IMR-90 (cell line): ENCODE data around the gene SURF2. TPM values are rescaled to one million over a fixed set of nuclear protein-coding genes. Genes with fewer than 3 reads are reported as not detected.

Experiments
- ATAC-seq: fragments of 200-7000 bp; cut with Tn5 transposase; 2 replicates; pipeline ENCODE4 v1.9.1; 2020; ENCODE audit warnings: low read depth, mild to moderate bottlenecking, moderate library complexity
- BruUV-seq: library from RNA; stranded (reverse); fragments of 400-500 nt; replicated peaks from 2 replicates; lab custom pipeline; 2021; lab: Mats Ljungman, UMichigan
- CTCF ChIA-PET: fragments of 300-600 bp; formaldehyde crosslinking; extraction: SDS; loops from one replicate; lab custom pipeline; 2021; ENCODE audit warnings: antibody characterized with exemption; lab: Yijun Ruan, JAX
- POLR2A ChIA-PET: fragments of 300-600 bp; sonication (Branson Sonifier 250); formaldehyde crosslinking; loops from one replicate; lab custom pipeline; 2022; ENCODE audit warnings: antibody characterized with exemption; ENCODE audit not compliant: unreplicated experiment; lab: Charles Lee
- DNase-seq: peaks from one replicate; pipeline ENCODE4 v3.0.0; 2013
- H2AFZ ChIP-seq: replicated peaks from 2 replicates; pipeline ENCODE3; 2013; ENCODE audit warnings: low read length, mild to moderate bottlenecking; ENCODE audit not compliant: poor library complexity
- H2AK5ac ChIP-seq: 2 replicates; pipeline ENCODE4 v1.6.1; 2013; ENCODE audit warnings: low read depth, low read length, inconsistent platforms
- H2AK9ac ChIP-seq: replicated peaks from 2 replicates; pipeline ENCODE3; 2013; ENCODE audit warnings: mild to moderate bottlenecking, low read depth, low read length, moderate library complexity; ENCODE audit not compliant: poor library complexity
- H2BK120ac ChIP-seq: 2 replicates; pipeline ENCODE4 v1.6.1; 2013; ENCODE audit warnings: low read depth, low read length, inconsistent platforms
- H2BK15ac ChIP-seq: 3 replicates; pipeline ENCODE4 v1.6.1; 2013; ENCODE audit warnings: low read depth, low read length, inconsistent platforms
- H2BK20ac ChIP-seq: 2 replicates; pipeline ENCODE4 v1.6.1; 2013; ENCODE audit warnings: low read depth, mild to moderate bottlenecking, inconsistent platforms, low read length, moderate library complexity
- H2BK5ac ChIP-seq: 2 replicates; pipeline ENCODE4 v1.6.1; 2013; ENCODE audit warnings: mild to moderate bottlenecking, low read depth, low read length, inconsistent platforms; ENCODE audit not compliant: poor library complexity, severe bottlenecking
- H3K14ac ChIP-seq: replicated peaks from 2 replicates; pipeline ENCODE4 v1.6.1; 2013; ENCODE audit warnings: low read depth, low read length, inconsistent platforms
- H3K18ac ChIP-seq: 2 replicates; pipeline ENCODE4 v1.6.1; 2013; ENCODE audit warnings: low read depth, low read length, control low read depth
- H3K23ac ChIP-seq: 2 replicates; pipeline ENCODE4 v1.6.1; 2013; ENCODE audit warnings: low read depth, low read length, inconsistent platforms
- H3K27ac ChIP-seq: 2 replicates; pipeline ENCODE4 v1.5.1; 2013; ENCODE audit warnings: mild to moderate bottlenecking, control low read depth, low read length; ENCODE audit not compliant: insufficient read depth
- H3K27me3 ChIP-seq: 2 replicates; pipeline ENCODE4 v1.6.1; 2013; ENCODE audit warnings: low read length; ENCODE audit not compliant: control insufficient read depth, insufficient read depth
- H3K36me3 ChIP-seq: 2 replicates; pipeline ENCODE4 v1.6.1; 2013; ENCODE audit warnings: low read length, mixed read lengths; ENCODE audit not compliant: control insufficient read depth, insufficient read depth
- H3K4ac ChIP-seq: 2 replicates; pipeline ENCODE4 v1.6.1; 2013; ENCODE audit warnings: low read depth, low read length, inconsistent platforms
- H3K4me1 ChIP-seq: 2 replicates; pipeline ENCODE4 v1.6.1; 2013; ENCODE audit warnings: low read length, mixed read lengths; ENCODE audit not compliant: control insufficient read depth, insufficient read depth
- H3K4me2 ChIP-seq: 2 replicates; pipeline ENCODE4 v1.6.1; 2013; ENCODE audit warnings: low read depth, mild to moderate bottlenecking, control low read depth, low read length, moderate library complexity
- H3K4me3 ChIP-seq: 2 replicates; pipeline ENCODE4 v1.5.1; 2013; ENCODE audit warnings: low read depth, mild to moderate bottlenecking, control low read depth, low read length, moderate library complexity; ENCODE audit not compliant: insufficient read depth
- H3K56ac ChIP-seq: 2 replicates; pipeline ENCODE4 v1.6.1; 2013; ENCODE audit warnings: low read length, inconsistent platforms; ENCODE audit not compliant: insufficient read depth; ENCODE audit errors: extremely low read depth
- H3K79me1 ChIP-seq, 2 experiments: 2 replicates each; pipeline ENCODE4 v1.6.1; 2013; ENCODE audit warnings: low read length in 2 of 2, inconsistent platforms in 1 of 2, low read depth in 1 of 2
- H3K9ac ChIP-seq: 2 replicates; pipeline ENCODE4 v1.6.1; 2013; ENCODE audit warnings: low read depth, low read length, control low read depth
- H3K9me1 ChIP-seq: 2 replicates; pipeline ENCODE4 v1.6.1; 2013; ENCODE audit warnings: low read length, inconsistent platforms; ENCODE audit not compliant: insufficient read depth
- H3K9me3 ChIP-seq: 2 replicates; pipeline ENCODE4 v1.6.1; 2013; ENCODE audit warnings: low read length; ENCODE audit not compliant: control insufficient read depth, insufficient read depth
- H4K20me1 ChIP-seq: 2 replicates; pipeline ENCODE4 v1.6.1; 2013; ENCODE audit warnings: low read length, inconsistent platforms; ENCODE audit not compliant: insufficient read depth
- H4K5ac ChIP-seq: 2 replicates; pipeline ENCODE4 v1.6.1; 2013; ENCODE audit warnings: mild to moderate bottlenecking, low read depth, low read length, control low read depth
- H4K8ac ChIP-seq, 2 experiments: 2 replicates each; pipeline ENCODE4 v1.6.1; 2013; ENCODE audit warnings: low read depth in 2 of 2, low read length in 2 of 2, control low read depth in 1 of 2, inconsistent platforms in 1 of 2
- H4K91ac ChIP-seq: 2 replicates; pipeline ENCODE4 v1.6.1; 2013; ENCODE audit warnings: low read depth, low read length, inconsistent platforms; ENCODE audit not compliant: insufficient read depth
- CTCF ChIP-seq: conservative IDR thresholded peaks from 2 replicates; pipeline ENCODE4 v1.5.1; 2012; ENCODE audit warnings: mild to moderate bottlenecking, low read depth, low read length, improper control_type of control experiment
- FOS ChIP-seq: fragments of 150-350 bp; IDR thresholded peaks from 2 replicates; pipeline ENCODE4 v1.6.1; 2016; ENCODE audit warnings: low read depth, low read length
- MXI1 ChIP-seq: IDR thresholded peaks from 2 replicates; pipeline ENCODE4 v1.6.1; 2012; ENCODE audit warnings: low read depth, mild to moderate bottlenecking, low read length, moderate library complexity, borderline replicate concordance
- NFE2L2 ChIP-seq: fragments of 150-350 bp; IDR thresholded peaks from 2 replicates; pipeline ENCODE4 v1.6.1; 2016; ENCODE audit warnings: low read depth, mild to moderate bottlenecking, low read length
- RCOR1 ChIP-seq: IDR thresholded peaks from 2 replicates; pipeline ENCODE4 v1.6.1; 2012; ENCODE audit warnings: mild to moderate bottlenecking, low read length, improper control_type of control experiment; ENCODE audit not compliant: insufficient replicate concordance
- SMC3 ChIP-seq: fragments of 150-350 bp; IDR thresholded peaks from 2 replicates; pipeline ENCODE4 v1.6.1; 2016; ENCODE audit warnings: low read depth, mild to moderate bottlenecking, antibody characterized with exemption, low read length, moderate library complexity
- USF2 ChIP-seq: fragments of 150-350 bp; IDR thresholded peaks from 2 replicates; pipeline ENCODE4 v1.6.1; 2017; ENCODE audit warnings: mild to moderate bottlenecking, antibody characterized with exemption, low read length, low read depth
- WGBS, 2 experiments: methylation state at CpG; one replicate each; pipeline versions ENCODE4 v1.1.5 to v1.1.7; 2013; ENCODE audit warnings: missing lambda C conversion rate in 2 of 2; ENCODE audit not compliant: insufficient read length in 1 of 2; ENCODE audit errors: extremely low coverage in 2 of 2; 5-methylcytosine and 5-hydroxymethylcytosine counted together
- dilution Hi-C: fragments of 300-500 bp; cut with HindIII; formaldehyde crosslinking; loops from one replicate; pipeline ENCODE4 v1.14.3; 2018; ENCODE audit warnings: low sequenced_read_pairs; ENCODE audit not compliant: unreplicated experiment
- in situ Hi-C: fragments of 300-500 bp; cut with MboI; formaldehyde crosslinking; loops from 3 replicates; pipeline ENCODE4 v1.14.3; 2019; ENCODE audit warnings: low sequenced_read_pairs, inconsistent platforms, mixed read lengths
- intact Hi-C: fragments of 100-400 bp; cut with micrococcal nuclease; formaldehyde crosslinking; loops from 2 replicates; pipeline ENCODE4 v1.10.0; 2022
- polyA plus RNA-seq, 3 experiments: library from polyadenylated mRNA; depleted of rRNA; stranded (reverse); fragments of >200 nt; gene quantifications; 2 replicates each; pipeline ENCODE4 v1.2.3, GENCODE V29; 2012; ENCODE audit warnings: low replicate concordance in 1 of 3
- total RNA-seq: library from RNA; depleted of rRNA; stranded (reverse); fragments of >200 nt; gene quantifications from 2 replicates; pipeline ENCODE4 v1.2.3, GENCODE V29; 2012
- TF ChIP-seq, protein P1 (sequence below): fragments of 150-350 bp; IDR thresholded peaks from 2 replicates; pipeline ENCODE4 v1.6.1; 2016; ENCODE audit warnings: low read depth, mild to moderate bottlenecking, low read length, moderate library complexity, borderline replicate concordance

The SURF2 gene
- total and polyA plus RNA-seq, 2 of the 4 experiments (the other 2 are of a cell fraction) = 9.9 to 16.3 TPM

- H2AFZ ChIP-seq = no peak overlapping the region
- no TSS peak for BruUV-seq
- H3K56ac ChIP-seq = no peak overlapping the region
- intact Hi-C loops = no loop called here
- H2AK5ac ChIP-seq = no peak overlapping the region
- H3K4me3 ChIP-seq = no peak overlapping the region
- no peak overlapping the region for H4K8ac ChIP-seq
- ATAC-seq (no peak), DNase-seq (no peak)
- H2BK20ac ChIP-seq = no peak overlapping the region
- TF ChIP-seq, protein P1, sequence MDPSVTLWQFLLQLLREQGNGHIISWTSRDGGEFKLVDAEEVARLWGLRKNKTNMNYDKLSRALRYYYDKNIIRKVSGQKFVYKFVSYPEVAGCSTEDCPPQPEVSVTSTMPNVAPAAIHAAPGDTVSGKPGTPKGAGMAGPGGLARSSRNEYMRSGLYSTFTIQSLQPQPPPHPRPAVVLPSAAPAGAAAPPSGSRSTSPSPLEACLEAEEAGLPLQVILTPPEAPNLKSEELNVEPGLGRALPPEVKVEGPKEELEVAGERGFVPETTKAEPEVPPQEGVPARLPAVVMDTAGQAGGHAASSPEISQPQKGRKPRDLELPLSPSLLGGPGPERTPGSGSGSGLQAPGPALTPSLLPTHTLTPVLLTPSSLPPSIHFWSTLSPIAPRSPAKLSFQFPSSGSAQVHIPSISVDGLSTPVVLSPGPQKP = no peak
- TF ChIP-seq USF2 (no peak), FOS (no peak), NFE2L2 (no peak), SMC3 (no peak), CTCF (no peak), MXI1 (no peak), RCOR1 (no peak)
- H3K4me1 ChIP-seq = no peaks in the 10 kb centered on the region
- no peak overlapping the region for H3K27ac ChIP-seq
- H2BK15ac ChIP-seq = no peak overlapping the region
- POLR2A ChIA-PET = no interaction called here
- no peak overlapping the region for H2AK9ac ChIP-seq
- CTCF ChIA-PET = interaction anchor here (0.5 kb wide), 1 partner anchor 136 kb away, joined by 3 read pairs; no protein-coding TSS in a partner anchor
- H2BK120ac ChIP-seq = no peak overlapping the region
- H4K5ac ChIP-seq = no peak overlapping the region
- H3K9me3 ChIP-seq = no peaks in the 10 kb centered on the region
- no peak overlapping the region for H3K18ac ChIP-seq
- no peak overlapping the region for H3K23ac ChIP-seq
- peaks cover 37% of the 10 kb centered on the region for H3K36me3 ChIP-seq
- no peak overlapping the region for H2BK5ac ChIP-seq
- H3K9me1 ChIP-seq = peaks cover 10% of the 10 kb centered on the region; the same call in 1 of the 2 replicates
- peaks cover 17 to 34% of the 10 kb centered on the region in 2 experiments; a peak in 3 of 4 replicates for H3K79me1 ChIP-seq
- no peak overlapping the region for H3K4ac ChIP-seq
- no peaks in the 10 kb centered on the region; the same call in 1 of the 2 replicates for H4K20me1 ChIP-seq
- no peak overlapping the region for H3K4me2 ChIP-seq
- in situ Hi-C loops = no loop called here
- no peak overlapping the region for H3K9ac ChIP-seq
- H3K14ac ChIP-seq = no peak overlapping the region
- WGBS, 2 experiments = no CpG with 5 or more reads among the region's 6 CpGs
- no peak overlapping the region for H4K91ac ChIP-seq
- no peaks in the 10 kb centered on the region for H3K27me3 ChIP-seq
- dilution Hi-C loops = no loop called here
These were observed 22.2 kb upstream of the SURF2 start for GRCh38 chr9:133334161-133334560.
